ENCODE data around the gene SNX7.

GRCh38 chr1:98661544-98662355 is at the start of gene SNX7:
- TF ChIP-seq CTCF (IDR thresholded peaks at IDR 0.05; ENCODE audit: low read depth, low read length) = no peak
- no peak for TF ChIP-seq EZH2phosphoT487 (IDR thresholded peaks at IDR 0.05; ENCODE audit: low read depth)

Data from OCI-LY3 (cell line).